NCI-H128 (cell line): ENCODE measurements around the gene SUN5.

Experiments used
- DNase-seq: peaks from one replicate; lab custom pipeline; 2025; ENCODE audit not compliant: unreplicated experiment; lab: John Stamatoyannopoulos, UW

Gene SUN5

GRCh38 chr20:32995802-32996201, 8.4 kb downstream of the SUN5 start:
- DNase-seq: no peak

- DNase-seq: no peak
Observed at GRCh38 chr20:32993496-32994050, 10.7 kb downstream of the SUN5 start.

- no peak for DNase-seq
Observed at GRCh38 chr20:32991792-32992641, 12.2 kb downstream of the SUN5 start.

- DNase-seq: no peak
Observed at GRCh38 chr20:32991383-32991782, 12.8 kb downstream of the SUN5 start.

DNA sequence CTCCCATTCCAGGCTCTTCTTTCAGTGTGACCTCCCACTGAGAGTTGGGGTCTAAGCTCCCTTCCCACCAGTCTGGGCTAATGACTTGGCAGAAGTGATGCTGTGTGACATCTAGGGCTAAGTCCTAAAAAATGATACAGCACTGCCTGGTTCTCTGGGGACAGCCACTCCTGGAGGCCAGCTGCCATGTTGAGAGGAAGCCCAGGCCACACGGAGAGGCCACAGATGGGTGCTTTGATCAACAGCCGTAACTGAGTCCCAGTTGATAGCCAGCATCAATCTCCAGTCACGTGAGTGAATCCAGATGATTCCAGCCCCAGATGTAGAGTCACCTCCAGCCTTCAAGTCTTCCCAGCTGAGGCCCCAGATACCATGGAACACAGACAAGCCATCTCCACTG, 13.8 kb downstream of the SUN5 start:
- DNase-seq: no peak

GRCh38 chr20:32989507-32990283, 14.5 kb downstream of the SUN5 start:
- no peak for DNase-seq

DNA sequence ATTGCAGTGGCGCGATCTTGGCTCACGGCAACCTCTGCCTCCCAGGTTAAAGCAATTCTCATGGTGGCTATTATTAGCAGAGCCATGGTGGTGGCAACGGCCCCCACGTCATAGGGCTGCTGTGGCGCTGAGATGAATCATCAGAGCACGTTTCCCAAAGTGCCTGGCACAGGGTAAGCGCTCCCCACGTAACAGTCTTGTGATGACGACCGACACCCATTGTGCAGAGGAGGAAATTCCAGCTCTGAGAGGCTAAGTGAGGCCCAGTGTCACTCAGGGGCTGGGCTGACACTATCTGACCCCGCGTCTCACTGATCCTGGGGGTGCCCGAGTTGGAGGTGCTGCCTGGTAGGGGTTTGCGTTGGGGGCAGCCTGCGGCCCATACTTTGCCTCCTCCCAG, 16.2 kb downstream of the SUN5 start:
- no peak for DNase-seq

DNA sequence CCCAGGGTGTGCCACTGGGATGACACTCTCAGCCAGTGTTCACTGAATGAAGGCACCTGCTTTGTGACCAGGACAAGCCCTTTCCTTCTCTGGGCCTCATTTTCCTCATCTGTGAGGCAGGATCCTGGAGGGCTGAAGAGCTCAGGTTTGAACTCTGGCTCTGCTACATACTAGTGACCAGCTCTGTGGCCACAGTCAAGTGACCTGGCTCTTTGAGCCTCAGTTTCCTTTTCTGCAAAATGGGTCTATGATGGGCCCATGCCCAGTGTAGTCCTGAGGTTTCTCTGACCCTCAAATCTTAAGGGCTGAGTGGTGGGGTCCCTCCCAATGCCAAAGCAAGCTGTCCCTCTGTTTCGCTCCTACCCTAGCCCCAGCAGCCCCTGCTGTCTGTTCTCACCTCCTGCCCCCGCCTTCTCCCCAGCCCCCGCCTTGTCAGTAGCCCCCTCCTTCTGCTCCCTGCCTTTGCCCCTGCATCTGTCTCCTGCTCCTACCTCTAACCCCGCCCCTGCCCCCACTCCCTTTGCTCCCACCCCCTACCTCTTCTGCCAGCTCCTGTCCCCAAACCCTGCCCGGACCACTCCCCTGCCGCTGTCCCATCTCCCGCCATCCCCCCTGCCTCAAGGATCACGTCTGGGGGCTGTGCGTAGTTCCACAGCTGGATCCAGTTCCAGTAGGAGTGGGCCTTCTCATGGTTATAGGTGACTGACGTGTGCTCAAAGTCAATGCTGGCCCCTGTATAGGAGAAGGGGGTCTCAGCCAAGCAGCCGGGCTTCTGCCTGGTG, 17.0 kb downstream of the SUN5 start:
- no peak for DNase-seq

- no peak for DNase-seq
Observed at GRCh38 chr20:32986331-32986966, 17.8 kb downstream of the SUN5 start.

GRCh38 chr20:32985596-32985995, 18.6 kb downstream of the SUN5 start:
- DNase-seq: no peak

GRCh38 chr20:32984631-32985354, 19.4 kb downstream of the SUN5 start:
- DNase-seq: no peak

- DNase-seq: no peak
Observed at GRCh38 chr20:32984196-32984595, 20.0 kb downstream of the SUN5 start.

GRCh38 chr20:32983459-32984112, 20.6 kb downstream of the SUN5 start:
- no peak for DNase-seq

DNA sequence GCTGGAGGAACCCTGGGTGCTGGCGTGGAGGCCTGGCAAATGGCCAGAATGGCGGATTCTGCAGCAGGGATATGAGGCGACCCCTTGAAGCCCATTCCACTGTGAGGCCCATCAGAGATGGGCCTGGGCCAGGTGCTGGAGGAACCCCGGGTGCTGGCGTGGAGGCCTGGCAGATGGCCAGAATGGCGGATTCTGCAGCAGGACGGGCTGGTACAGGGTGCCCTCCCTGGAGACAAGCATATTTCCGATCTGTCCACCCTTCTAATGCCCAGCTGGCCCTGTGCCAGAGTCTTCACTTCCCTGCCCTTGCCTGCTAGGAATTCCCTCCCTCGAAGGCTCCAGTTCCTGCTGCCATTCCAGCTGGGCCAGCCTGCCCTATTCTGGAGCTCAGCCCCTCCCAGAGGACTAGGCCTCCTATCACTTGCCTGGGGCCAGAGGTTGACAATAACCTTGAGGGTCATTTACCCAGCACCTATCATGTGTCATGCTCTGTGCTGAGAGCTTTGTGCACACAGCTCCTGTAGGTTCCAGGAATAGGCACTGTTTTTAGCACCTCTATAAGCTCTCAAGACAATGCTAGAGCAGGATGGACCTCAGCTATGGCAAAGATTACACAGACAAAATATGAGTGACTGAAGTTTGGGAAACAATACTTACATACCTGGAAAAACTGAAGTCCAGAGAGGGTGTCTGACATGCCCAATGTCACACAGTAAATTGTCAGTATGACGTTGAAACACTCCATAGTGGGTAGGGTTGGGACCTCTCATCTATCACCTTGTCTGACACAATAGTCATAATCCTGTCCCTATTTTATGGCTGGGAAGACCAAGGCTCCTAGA, 21.4 kb downstream of the SUN5 start:
- no peak for DNase-seq

DNA sequence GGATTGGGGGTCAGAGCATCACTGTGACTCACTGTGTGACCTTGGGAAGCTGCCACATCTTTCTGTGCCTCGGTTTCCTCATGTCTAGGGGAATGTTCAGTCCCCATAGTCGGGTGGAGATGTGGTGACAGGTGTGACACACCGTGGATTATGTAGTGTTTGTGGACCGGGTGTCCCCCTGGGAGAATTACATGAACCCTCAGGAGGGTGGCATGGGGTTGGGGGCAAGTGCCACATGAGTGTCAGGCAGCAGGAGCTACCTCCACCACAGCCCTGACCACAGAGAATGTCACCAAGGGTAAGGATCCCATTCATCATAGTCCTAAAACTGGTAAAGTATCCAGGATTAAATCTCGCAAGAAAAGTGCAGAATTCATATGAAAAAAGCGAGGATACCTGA, 23.2 kb downstream of the SUN5 start:
- no peak for DNase-seq

DNA sequence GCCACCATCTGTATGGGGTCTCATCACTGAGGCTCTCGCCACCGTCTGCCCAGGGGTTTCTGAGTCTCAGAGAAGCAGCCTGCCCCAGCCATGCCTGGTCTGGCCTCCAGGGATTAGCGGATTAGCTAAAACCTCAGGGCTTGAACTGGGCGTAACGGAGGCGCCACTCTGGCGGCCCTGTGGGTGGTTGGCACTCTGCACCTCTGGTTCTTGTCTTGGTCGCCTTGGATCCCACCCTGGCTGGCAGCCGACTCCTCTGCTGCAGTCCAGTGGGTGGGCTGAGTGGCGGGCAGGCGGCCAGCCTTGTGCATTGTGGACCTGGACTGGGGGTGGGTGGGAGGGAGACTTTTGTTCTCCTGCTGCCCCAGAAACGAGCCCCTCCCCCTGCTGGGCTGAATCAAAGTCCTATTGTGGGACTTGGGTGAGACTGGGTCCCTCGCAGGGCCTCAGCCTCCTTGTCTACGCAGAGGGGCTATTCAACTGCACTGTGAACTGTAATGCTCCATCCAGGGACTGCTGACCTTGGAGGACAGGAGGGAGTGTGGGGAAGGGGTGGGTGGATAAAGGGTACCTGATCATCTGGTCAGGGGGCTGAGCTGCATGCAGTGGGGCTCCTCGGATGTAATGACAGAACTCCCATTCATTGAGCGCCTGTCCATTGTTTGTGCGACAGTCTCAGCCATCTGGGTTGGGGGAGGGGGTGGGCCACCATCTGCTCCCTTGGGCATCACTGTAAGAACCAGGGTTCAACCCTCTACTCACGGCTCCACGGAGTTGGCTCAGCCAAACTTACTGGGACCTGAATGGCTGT, 23.9 kb downstream of the SUN5 start:
- no peak for DNase-seq

GRCh38 chr20:32979201-32979998, 24.8 kb downstream of the SUN5 start:
- no peak for DNase-seq
